Measurements from ENCODE around the gene CARMIL3.

- TF ChIP-seq CTCF (IDR thresholded peaks at IDR 0.05; ENCODE audit: low read length) (no peak), EZH2 (optimal IDR thresholded peaks at IDR 0.05; ENCODE audit: low read depth, low read length) (no peak)
Observed at GRCh38 chr14:24093207-24093900, 41.5 kb downstream of the CARMIL3 start.
